Endothelial cell (in vitro differentiated cells): ENCODE data around the gene DUOXA2. TPM values are rescaled to one million over a fixed set of nuclear protein-coding genes. Genes with fewer than 3 reads are reported as not detected.

Source experiments
- DNase-seq: peaks from one replicate; pipeline ENCODE4 v3.0.0; 2021; ENCODE audit warnings: low spot score
- H3K27ac Mint-ChIP-seq: one replicate; pipeline ENCODE4 v1.8.0; 2021; ENCODE audit warnings: mixed read lengths, inconsistent platforms; ENCODE audit not compliant: unreplicated experiment
- H3K27me3 Mint-ChIP-seq: one replicate; pipeline ENCODE4 v1.8.0; 2021; ENCODE audit warnings: mild to moderate bottlenecking, moderate library complexity, mixed read lengths, inconsistent platforms; ENCODE audit not compliant: unreplicated experiment
- H3K36me3 Mint-ChIP-seq: one replicate; pipeline ENCODE4 v1.8.0; 2021; ENCODE audit warnings: mild to moderate bottlenecking, low read depth, mixed read lengths, inconsistent platforms; ENCODE audit not compliant: unreplicated experiment
- H3K4me1 Mint-ChIP-seq: one replicate; pipeline ENCODE4 v1.8.0; 2021; ENCODE audit warnings: mild to moderate bottlenecking, mixed read lengths, inconsistent platforms; ENCODE audit not compliant: unreplicated experiment
- H3K4me3 Mint-ChIP-seq: one replicate; pipeline ENCODE4 v1.8.0; 2021; ENCODE audit warnings: mild to moderate bottlenecking, mixed read lengths, inconsistent platforms; ENCODE audit not compliant: unreplicated experiment
- H3K9me3 Mint-ChIP-seq: one replicate; pipeline ENCODE4 v1.8.0; 2021; ENCODE audit warnings: mixed read lengths, inconsistent platforms; ENCODE audit not compliant: unreplicated experiment
- total RNA-seq: library from RNA; stranded (reverse); fragmentation: NEBNext Ultra II Directional; extraction: Animal tissue kit (Norgen Biotek cat#: 25700); gene quantifications from one replicate; pipeline ENCODE4 v1.2.1, GENCODE V29; 2021; ENCODE audit not compliant: unreplicated experiment
- TF ChIP-seq, protein P1 (sequence below): fragments of 200-600 bp; sonication (generic); IDR thresholded peaks from one replicate; pipeline ENCODE4 v1.5.0; 2021; ENCODE audit warnings: antibody characterized with exemption; ENCODE audit not compliant: unreplicated experiment

DUOXA2 gene
- total RNA-seq, 1 donor from 2014 or later, result not detected

DNA sequence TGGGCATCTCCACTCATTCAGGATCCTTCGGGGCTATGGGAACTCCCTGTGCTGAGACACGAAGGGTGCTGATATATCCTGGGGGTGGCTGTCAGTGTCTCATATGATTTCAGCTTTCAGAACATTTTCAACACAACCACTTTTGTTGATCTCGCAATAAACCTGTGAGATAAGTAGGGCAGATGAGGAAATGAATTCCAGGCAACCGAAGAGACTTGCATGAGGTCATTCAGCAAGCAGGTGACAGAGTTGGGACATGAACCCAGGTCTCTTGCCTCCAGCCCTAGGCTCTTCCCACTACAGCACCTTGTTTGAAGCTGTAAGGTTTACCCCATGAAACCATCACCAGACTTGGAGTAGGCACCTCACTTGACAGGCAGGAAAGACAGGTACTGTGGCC lies 32.3 kb downstream of the DUOXA2 start:
- Mint-ChIP-seq H3K36me3 (no peaks in the 10 kb centered on the region), H3K4me3 (no peak overlapping the region), H3K27me3 (peaks cover 5% of the 10 kb centered on the region), H3K4me1 (peaks cover 3% of the 10 kb centered on the region), H3K27ac (no peak overlapping the region), H3K9me3 (no peaks in the 10 kb centered on the region)
- no peak for DNase-seq
- TF ChIP-seq, protein P1, sequence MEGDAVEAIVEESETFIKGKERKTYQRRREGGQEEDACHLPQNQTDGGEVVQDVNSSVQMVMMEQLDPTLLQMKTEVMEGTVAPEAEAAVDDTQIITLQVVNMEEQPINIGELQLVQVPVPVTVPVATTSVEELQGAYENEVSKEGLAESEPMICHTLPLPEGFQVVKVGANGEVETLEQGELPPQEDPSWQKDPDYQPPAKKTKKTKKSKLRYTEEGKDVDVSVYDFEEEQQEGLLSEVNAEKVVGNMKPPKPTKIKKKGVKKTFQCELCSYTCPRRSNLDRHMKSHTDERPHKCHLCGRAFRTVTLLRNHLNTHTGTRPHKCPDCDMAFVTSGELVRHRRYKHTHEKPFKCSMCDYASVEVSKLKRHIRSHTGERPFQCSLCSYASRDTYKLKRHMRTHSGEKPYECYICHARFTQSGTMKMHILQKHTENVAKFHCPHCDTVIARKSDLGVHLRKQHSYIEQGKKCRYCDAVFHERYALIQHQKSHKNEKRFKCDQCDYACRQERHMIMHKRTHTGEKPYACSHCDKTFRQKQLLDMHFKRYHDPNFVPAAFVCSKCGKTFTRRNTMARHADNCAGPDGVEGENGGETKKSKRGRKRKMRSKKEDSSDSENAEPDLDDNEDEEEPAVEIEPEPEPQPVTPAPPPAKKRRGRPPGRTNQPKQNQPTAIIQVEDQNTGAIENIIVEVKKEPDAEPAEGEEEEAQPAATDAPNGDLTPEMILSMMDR, result no peak

DNA sequence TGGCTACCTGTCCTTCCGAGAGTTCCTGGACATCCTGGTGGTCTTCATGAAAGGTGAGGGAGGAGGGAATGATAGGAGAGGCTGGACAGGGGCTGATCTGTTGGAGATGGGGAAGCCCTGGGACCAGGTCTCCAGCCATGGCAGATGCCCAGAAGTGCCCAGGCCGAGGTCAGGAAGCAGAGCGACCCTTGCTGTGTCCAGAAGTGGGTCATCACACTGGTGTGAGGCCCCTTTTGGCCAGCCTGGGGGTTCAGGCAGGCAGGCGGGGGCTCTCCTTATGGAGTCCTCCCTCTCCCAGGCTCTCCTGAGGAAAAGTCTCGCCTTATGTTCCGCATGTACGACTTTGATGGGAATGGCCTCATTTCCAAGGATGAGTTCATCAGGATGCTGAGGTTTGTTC lies 33.5 kb downstream of the DUOXA2 start:
- TF ChIP-seq, protein P1, result no peak
- Mint-ChIP-seq H3K27me3 (peaks cover 6% of the 10 kb centered on the region), H3K9me3 (no peaks in the 10 kb centered on the region), H3K4me1 (peaks cover 3% of the 10 kb centered on the region), H3K4me3 (no peak overlapping the region), H3K27ac (no peak overlapping the region), H3K36me3 (peaks cover 3% of the 10 kb centered on the region)
- no peak for DNase-seq

- no peak overlapping the region for H3K27ac Mint-ChIP-seq
- peaks cover 7% of the 10 kb centered on the region for H3K27me3 Mint-ChIP-seq
- peaks cover 3% of the 10 kb centered on the region for H3K4me1 Mint-ChIP-seq
- no peak overlapping the region for H3K4me3 Mint-ChIP-seq
- peaks cover 7% of the 10 kb centered on the region for H3K36me3 Mint-ChIP-seq
- TF ChIP-seq, protein P1, result no peak
- no peaks in the 10 kb centered on the region for H3K9me3 Mint-ChIP-seq
- no peak for DNase-seq
These were observed 34.2 kb downstream of the DUOXA2 start for GRCh38 chr15:45148076-45149059.

- Mint-ChIP-seq H3K36me3 (peaks cover 8% of the 10 kb centered on the region), H3K4me1 (peaks cover 3% of the 10 kb centered on the region), H3K4me3 (no peak overlapping the region), H3K27me3 (peaks cover 7% of the 10 kb centered on the region), H3K9me3 (no peaks in the 10 kb centered on the region), H3K27ac (no peak overlapping the region)
- TF ChIP-seq, protein P1, result no peak
- no peak for DNase-seq
These were observed 34.9 kb downstream of the DUOXA2 start for GRCh38 chr15:45149060-45149459.

DNA sequence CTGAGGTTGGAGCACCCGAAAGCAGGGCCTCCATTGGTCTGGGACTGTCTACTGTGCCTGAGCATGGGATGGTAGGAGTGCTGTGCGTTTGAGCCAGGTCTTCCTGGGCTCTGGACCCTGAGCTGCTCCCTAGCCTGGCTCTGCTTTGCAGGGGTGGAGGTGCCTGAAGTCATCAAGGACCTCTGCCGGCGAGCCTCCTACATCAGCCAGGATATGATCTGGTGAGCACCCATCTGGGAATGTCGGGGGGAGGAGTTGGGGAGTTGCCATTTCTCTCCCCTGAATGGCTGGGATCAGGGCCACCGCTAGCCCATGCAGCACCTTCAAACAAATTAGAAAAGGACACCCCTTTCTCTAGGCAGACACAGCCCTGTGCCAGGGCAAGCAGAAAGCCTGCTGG lies 36.4 kb downstream of the DUOXA2 start:
- peaks cover 8% of the 10 kb centered on the region for H3K36me3 Mint-ChIP-seq
- TF ChIP-seq, protein P1, result no peak
- no peak overlapping the region for H3K27ac Mint-ChIP-seq

More for the DNA sequence above, 36.4 kb downstream of the DUOXA2 start:
- Mint-ChIP-seq H3K9me3 (no peaks in the 10 kb centered on the region), H3K4me1 (no peaks in the 10 kb centered on the region), H3K4me3 (no peak overlapping the region), H3K27me3 (peaks cover 4% of the 10 kb centered on the region)
- no peak for DNase-seq
